K562 (cell line): Measurements from ENCODE around the gene CALR3. TPM values are rescaled to one million over a fixed set of nuclear protein-coding genes. Genes with fewer than 3 reads are reported as not detected.

Experiments
- HMG20A ChIP-seq: fragments of 450-650 bp; formaldehyde crosslinking; conservative IDR thresholded peaks from 2 replicates; pipeline ENCODE4 v1.4.0; 2020; ENCODE audit warnings: mild to moderate bottlenecking, mixed read lengths
- POLR2G ChIP-seq: fragments of 200-400 bp; formaldehyde crosslinking; IDR thresholded peaks from 2 replicates; pipeline ENCODE4 v1.6.1; 2017; ENCODE audit warnings: low read depth, mild to moderate bottlenecking, antibody characterized with exemption, low read length, moderate library complexity
- RFX7 ChIP-seq: fragments of 250-450 bp; sonication (Bioruptor Pico); IDR thresholded peaks from 2 replicates; pipeline ENCODE4 v1.5.1; 2021; ENCODE audit warnings: mild to moderate bottlenecking
- ZNF584 ChIP-seq: fragments of 200-800 bp; sonication (Bioruptor generic); IDR thresholded peaks from 2 replicates; pipeline ENCODE4 v1.6.1; 2016; ENCODE audit warnings: low read depth, mild to moderate bottlenecking, missing genetic modification characterization, missing compliant biosample characterization
- polyA plus RNA-seq, 8 experiments: library from polyadenylated mRNA; depleted of rRNA in 4 of 8; stranded (reverse) in 5 of 8; unstranded in 3 of 8; fragments of >200 nt; fragmentation: Nextera tagmentation in 2 of 8; fragmentation: Illumina TruSeq in 1 of 8; extraction: Ambion mirVana in 2 of 8; extraction: Trizol in 1 of 8; gene quantifications; 2 replicates each; pipeline versions ENCODE4 v1.2.1 to v1.2.3, GENCODE V29; 2011 to 2014; ENCODE audit warnings: inconsistent platforms in 1 of 8, missing spikeins in 1 of 8
- total RNA-seq, 7 experiments: library from RNA; depleted of rRNA in 6 of 7; stranded (reverse); fragments of >200 nt in 6 of 7; fragmentation: Illumina TruSeq in 2 of 7; extraction: Trizol in 2 of 7; gene quantifications; 2 replicates each; pipeline versions ENCODE4 v1.2.1 to v1.2.3, GENCODE V29; 2011 to 2021; ENCODE audit warnings: low replicate concordance in 1 of 7
- TF ChIP-seq, protein P1 (sequence below): IDR thresholded peaks from 3 replicates; pipeline ENCODE4 v1.6.1; 2011; ENCODE audit warnings: borderline replicate concordance, mild to moderate bottlenecking, moderate library complexity; ENCODE audit not compliant: insufficient read length; ENCODE audit errors: extremely low read depth
- TF ChIP-seq, protein P2 (sequence below): sonication (generic); formaldehyde crosslinking; IDR thresholded peaks from 2 replicates; pipeline ENCODE4 v1.8.1; 2023; ENCODE audit warnings: mild to moderate bottlenecking, missing genetic modification reagents

The CALR3 gene
- total and polyA plus RNA-seq, 9 of the 15 experiments (the other 6 are each of a cell fraction or from before 2014, with no cell fraction given): 0.15 to 0.41 (median 0.22) TPM; not detected in 4

GRCh38 chr19:16525751-16526481 is 29.9 kb upstream of the CALR3 start (continued):
- TF ChIP-seq, protein P1, sequence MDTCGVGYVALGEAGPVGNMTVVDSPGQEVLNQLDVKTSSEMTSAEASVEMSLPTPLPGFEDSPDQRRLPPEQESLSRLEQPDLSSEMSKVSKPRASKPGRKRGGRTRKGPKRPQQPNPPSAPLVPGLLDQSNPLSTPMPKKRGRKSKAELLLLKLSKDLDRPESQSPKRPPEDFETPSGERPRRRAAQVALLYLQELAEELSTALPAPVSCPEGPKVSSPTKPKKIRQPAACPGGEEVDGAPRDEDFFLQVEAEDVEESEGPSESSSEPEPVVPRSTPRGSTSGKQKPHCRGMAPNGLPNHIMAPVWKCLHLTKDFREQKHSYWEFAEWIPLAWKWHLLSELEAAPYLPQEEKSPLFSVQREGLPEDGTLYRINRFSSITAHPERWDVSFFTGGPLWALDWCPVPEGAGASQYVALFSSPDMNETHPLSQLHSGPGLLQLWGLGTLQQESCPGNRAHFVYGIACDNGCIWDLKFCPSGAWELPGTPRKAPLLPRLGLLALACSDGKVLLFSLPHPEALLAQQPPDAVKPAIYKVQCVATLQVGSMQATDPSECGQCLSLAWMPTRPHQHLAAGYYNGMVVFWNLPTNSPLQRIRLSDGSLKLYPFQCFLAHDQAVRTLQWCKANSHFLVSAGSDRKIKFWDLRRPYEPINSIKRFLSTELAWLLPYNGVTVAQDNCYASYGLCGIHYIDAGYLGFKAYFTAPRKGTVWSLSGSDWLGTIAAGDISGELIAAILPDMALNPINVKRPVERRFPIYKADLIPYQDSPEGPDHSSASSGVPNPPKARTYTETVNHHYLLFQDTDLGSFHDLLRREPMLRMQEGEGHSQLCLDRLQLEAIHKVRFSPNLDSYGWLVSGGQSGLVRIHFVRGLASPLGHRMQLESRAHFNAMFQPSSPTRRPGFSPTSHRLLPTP: no peak
- TF ChIP-seq, protein P2, sequence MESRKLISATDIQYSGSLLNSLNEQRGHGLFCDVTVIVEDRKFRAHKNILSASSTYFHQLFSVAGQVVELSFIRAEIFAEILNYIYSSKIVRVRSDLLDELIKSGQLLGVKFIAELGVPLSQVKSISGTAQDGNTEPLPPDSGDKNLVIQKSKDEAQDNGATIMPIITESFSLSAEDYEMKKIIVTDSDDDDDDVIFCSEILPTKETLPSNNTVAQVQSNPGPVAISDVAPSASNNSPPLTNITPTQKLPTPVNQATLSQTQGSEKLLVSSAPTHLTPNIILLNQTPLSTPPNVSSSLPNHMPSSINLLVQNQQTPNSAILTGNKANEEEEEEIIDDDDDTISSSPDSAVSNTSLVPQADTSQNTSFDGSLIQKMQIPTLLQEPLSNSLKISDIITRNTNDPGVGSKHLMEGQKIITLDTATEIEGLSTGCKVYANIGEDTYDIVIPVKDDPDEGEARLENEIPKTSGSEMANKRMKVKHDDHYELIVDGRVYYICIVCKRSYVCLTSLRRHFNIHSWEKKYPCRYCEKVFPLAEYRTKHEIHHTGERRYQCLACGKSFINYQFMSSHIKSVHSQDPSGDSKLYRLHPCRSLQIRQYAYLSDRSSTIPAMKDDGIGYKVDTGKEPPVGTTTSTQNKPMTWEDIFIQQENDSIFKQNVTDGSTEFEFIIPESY (CRISPR knock-in tag): peak; percentile 50
- no peak for TF ChIP-seq ZNF584
- no peak for TF ChIP-seq RFX7 (CRISPR knock-in tag)
- no peak for TF ChIP-seq HMG20A (CRISPR knock-in tag)
- peak; percentile 24; the same call in 1 of the 2 replicates for TF ChIP-seq POLR2G
